BE2C (cell line): ENCODE results near the gene WFDC6.

Experiments
- DNase-seq: peaks from one replicate; pipeline ENCODE4 v3.0.0-alpha.2; 2020
- H3K27me3 ChIP-seq: fragments of 250-450 bp; sonication (Bioruptor Pico); 2 replicates; pipeline ENCODE4 v1.5.1; 2020; ENCODE audit warnings: mild to moderate bottlenecking
- H3K36me3 ChIP-seq: fragments of 250-450 bp; sonication (Bioruptor Pico); 2 replicates; pipeline ENCODE4 v1.5.1; 2020; ENCODE audit warnings: mild to moderate bottlenecking
- H3K4me1 ChIP-seq: fragments of 250-450 bp; sonication (Bioruptor Pico); 2 replicates; pipeline ENCODE4 v1.5.1; 2020
- H3K4me3 ChIP-seq: 2 replicates; pipeline ENCODE4 v1.5.1; 2011; ENCODE audit warnings: low read depth, low read length
- H3K9me3 ChIP-seq: fragments of 250-450 bp; sonication (Bioruptor Pico); 2 replicates; pipeline ENCODE4 v1.5.1; 2020
- TF ChIP-seq, protein P1 (sequence below): IDR thresholded peaks from 2 replicates; pipeline ENCODE4 v1.5.1; 2012; ENCODE audit warnings: mild to moderate bottlenecking, low read depth, low read length

WFDC6 gene

DNA sequence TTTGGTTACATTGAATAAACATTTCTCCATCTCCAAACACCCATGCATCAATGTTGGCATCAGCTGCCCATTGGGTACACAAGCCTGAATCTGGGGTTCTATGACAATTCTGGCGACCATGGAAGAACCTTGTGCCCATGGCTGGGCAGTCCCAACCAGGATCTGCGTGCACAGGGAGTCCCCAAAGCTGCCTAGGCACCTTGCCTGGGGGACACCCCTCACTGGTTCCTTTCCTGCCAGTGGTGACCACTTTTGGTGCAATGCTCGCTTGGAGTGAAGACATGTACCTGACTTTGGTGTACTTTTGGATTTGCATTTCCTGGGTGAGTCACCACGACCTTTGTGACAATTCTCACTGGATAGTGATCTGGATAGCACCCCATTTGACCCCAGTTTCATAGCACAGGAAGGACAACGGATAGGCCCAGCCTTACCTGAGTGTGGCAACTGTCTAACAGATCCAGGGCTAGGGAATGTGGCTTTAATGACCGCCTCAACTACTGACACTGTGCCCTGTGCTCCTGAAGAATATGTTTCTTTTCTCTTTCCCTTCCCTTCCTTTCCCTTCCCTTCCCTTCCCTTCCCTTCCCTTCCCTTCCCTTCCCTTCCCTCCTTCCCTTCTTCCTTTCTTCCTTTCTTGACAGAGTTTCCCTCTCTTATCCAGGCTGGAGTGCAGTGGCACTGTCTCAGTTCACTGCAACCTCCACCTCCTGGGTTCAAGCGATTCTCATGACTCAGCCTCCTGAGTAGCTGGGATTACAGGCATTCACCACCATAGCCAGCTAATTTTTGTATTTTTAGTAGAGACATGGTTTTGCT is 31.0 kb downstream of the WFDC6 start:
- no peaks in the 10 kb centered on the region for H3K36me3 ChIP-seq
- DNase-seq, result no peak
- no peaks in the 10 kb centered on the region for H3K9me3 ChIP-seq
- TF ChIP-seq, protein P1, sequence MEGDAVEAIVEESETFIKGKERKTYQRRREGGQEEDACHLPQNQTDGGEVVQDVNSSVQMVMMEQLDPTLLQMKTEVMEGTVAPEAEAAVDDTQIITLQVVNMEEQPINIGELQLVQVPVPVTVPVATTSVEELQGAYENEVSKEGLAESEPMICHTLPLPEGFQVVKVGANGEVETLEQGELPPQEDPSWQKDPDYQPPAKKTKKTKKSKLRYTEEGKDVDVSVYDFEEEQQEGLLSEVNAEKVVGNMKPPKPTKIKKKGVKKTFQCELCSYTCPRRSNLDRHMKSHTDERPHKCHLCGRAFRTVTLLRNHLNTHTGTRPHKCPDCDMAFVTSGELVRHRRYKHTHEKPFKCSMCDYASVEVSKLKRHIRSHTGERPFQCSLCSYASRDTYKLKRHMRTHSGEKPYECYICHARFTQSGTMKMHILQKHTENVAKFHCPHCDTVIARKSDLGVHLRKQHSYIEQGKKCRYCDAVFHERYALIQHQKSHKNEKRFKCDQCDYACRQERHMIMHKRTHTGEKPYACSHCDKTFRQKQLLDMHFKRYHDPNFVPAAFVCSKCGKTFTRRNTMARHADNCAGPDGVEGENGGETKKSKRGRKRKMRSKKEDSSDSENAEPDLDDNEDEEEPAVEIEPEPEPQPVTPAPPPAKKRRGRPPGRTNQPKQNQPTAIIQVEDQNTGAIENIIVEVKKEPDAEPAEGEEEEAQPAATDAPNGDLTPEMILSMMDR, result no peak
- no peaks in the 10 kb centered on the region for H3K27me3 ChIP-seq
- no peaks in the 10 kb centered on the region for H3K4me1 ChIP-seq
- H3K4me3 ChIP-seq, result no peak overlapping the region

GRCh38 chr20:45507011-45507820 is 32.1 kb downstream of the WFDC6 start:
- no peaks in the 10 kb centered on the region for H3K36me3 ChIP-seq
- no peak for DNase-seq
- TF ChIP-seq, protein P1, result no peak
- H3K9me3 ChIP-seq, result no peaks in the 10 kb centered on the region
- no peak overlapping the region for H3K4me3 ChIP-seq
- no peaks in the 10 kb centered on the region for H3K4me1 ChIP-seq
- no peaks in the 10 kb centered on the region; the same call in 1 of the 2 replicates for H3K27me3 ChIP-seq

GRCh38 chr20:45506398-45506797 is 32.9 kb downstream of the WFDC6 start:
- Histone ChIP-seq H3K4me1 (no peaks in the 10 kb centered on the region), H3K36me3 (no peaks in the 10 kb centered on the region), H3K9me3 (no peaks in the 10 kb centered on the region), H3K27me3 (peaks cover 3% of the 10 kb centered on the region), H3K4me3 (no peak overlapping the region)
- DNase-seq, result no peak
- TF ChIP-seq, protein P1, result no peak

DNA sequence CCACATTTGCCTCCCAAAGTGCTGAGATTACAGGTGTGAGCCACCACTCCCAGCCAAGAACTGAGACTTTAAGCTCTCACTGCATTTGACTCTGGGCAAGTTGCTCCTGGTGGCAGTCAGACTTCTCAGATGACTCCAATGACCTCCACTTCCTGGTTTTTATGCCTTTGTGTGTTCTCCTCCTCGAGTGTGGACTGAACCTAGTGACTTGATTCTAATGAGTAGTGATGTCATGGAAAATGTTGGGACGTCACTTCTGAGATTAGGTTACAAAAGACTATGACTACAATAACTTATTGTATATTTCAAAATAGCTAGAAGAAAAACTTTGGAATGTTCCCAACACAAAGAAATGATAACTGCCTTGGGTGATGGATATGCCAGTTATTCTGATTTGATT is 35.9 kb downstream of the WFDC6 start:
- TF ChIP-seq, protein P1, result no peak

DNA sequence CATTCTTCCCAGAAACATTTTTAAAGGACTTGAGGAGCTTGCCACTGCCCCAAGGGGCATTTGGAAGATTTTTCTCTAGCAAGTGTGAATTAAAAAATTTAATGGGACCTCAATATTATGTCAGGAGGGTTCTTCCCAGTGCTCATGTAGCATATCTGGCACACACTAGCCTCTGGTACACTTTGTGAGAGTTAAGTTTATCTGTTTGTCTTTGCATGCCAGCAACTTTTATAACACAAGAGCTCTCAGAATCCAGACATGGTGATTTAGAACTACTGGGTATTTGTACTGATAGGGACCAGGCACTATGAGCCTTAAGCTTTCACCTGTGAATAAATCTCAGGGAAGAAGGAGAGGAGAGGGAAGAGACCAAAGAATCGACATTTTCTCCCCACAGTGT is 36.7 kb downstream of the WFDC6 start:
- peaks cover 34% of the 10 kb centered on the region for H3K27me3 ChIP-seq
- no peaks in the 10 kb centered on the region for H3K36me3 ChIP-seq
- TF ChIP-seq, protein P1, result no peak
- H3K4me3 ChIP-seq, result no peak overlapping the region
- H3K4me1 ChIP-seq, result no peaks in the 10 kb centered on the region
- no peaks in the 10 kb centered on the region; the same call in 1 of the 2 replicates for H3K9me3 ChIP-seq
- no peak for DNase-seq

More for the DNA sequence above, 35.9 kb downstream of the WFDC6 start:
- peaks cover 26% of the 10 kb centered on the region for H3K27me3 ChIP-seq
- H3K4me3 ChIP-seq, result no peak overlapping the region
- no peaks in the 10 kb centered on the region for H3K4me1 ChIP-seq
- no peaks in the 10 kb centered on the region; the same call in 1 of the 2 replicates for H3K9me3 ChIP-seq
- no peak for DNase-seq
- no peaks in the 10 kb centered on the region for H3K36me3 ChIP-seq
